Left lung (tissue), 10 donors: ENCODE results near the gene FNDC3B. TPM values are rescaled to one million over a fixed set of nuclear protein-coding genes. Genes with fewer than 3 reads are reported as not detected.

ENCODE experiments used
- ATAC-seq: fragments of 200-7000 bp; cut with Tn5 transposase; one replicate; pipeline ENCODE4 v1.9.1; 2020; ENCODE audit warnings: moderate library complexity
- DNase-seq, 4 donors: peaks; one replicate each; pipeline ENCODE4 v3.0.0-alpha.2; 2013 to 2020
- H3K27ac ChIP-seq, 2 donors: fragments of 200-600 bp; sonication (generic) in 1 of 2; one replicate each; pipeline versions ENCODE4 v1.5.0 to v1.8.0; 2020 to 2021
- H3K27me3 ChIP-seq, 2 donors: fragments of 200-600 bp; sonication (generic) in 1 of 2; one replicate each; pipeline versions ENCODE4 v1.5.0 to v1.8.0; 2020 to 2021
- H3K36me3 ChIP-seq, 2 donors: fragments of 200-600 bp; sonication (generic) in 1 of 2; one replicate each; pipeline versions ENCODE4 v1.5.0 to v1.8.0; 2020 to 2021
- H3K4me1 ChIP-seq, 2 donors: fragments of 200-600 bp; one replicate each; pipeline ENCODE4 v1.8.0; 2021
- H3K4me3 ChIP-seq, 2 donors: fragments of 200-600 bp; sonication (generic) in 1 of 2; one replicate each; pipeline versions ENCODE4 v1.5.0 to v1.8.0; 2020 to 2021; ENCODE audit warnings: mild to moderate bottlenecking in 1 of 2
- H3K9me3 ChIP-seq, 2 donors: fragments of 200-600 bp; sonication (generic) in 1 of 2; one replicate each; pipeline versions ENCODE4 v1.5.0 to v1.8.0; 2020 to 2021
- intact Hi-C, 2 donors: fragments of 100-400 bp; cut with DNase I; formaldehyde crosslinking; loops; one replicate each; pipeline versions ENCODE4 v1.11.2 to v1.14.2; 2022
- polyA plus RNA-seq, 6 donors: library from polyadenylated mRNA; unstranded; fragments of 120-200 nt; gene quantifications; one replicate each; pipeline ENCODE4 v1.2.1, GENCODE V29; 2013; ENCODE audit not compliant: insufficient read length in 6 of 6
- total RNA-seq, 2 donors: library from RNA; stranded (reverse); fragmentation: NEBNext Ultra II Directional; extraction: Animal tissue kit (Norgen Biotek cat#: 25700); gene quantifications; one replicate each; pipeline ENCODE4 v1.2.1, GENCODE V29; 2021
- TF ChIP-seq, protein P1 (sequence below), 2 donors: fragments of 200-600 bp; sonication (generic) in 1 of 2; IDR thresholded peaks; one replicate each; pipeline versions ENCODE4 v1.5.0 to v1.8.0; 2021; ENCODE audit warnings: antibody characterized with exemption in 2 of 2
- donor health status: DM: no; HTN: yes; CAD: no.
- donor health status: DM: no; HTN: no; CAD: no.

Gene FNDC3B
- total and polyA plus RNA-seq, 8 donors: 35.2 to 185 (median 42.3) TPM

GRCh38 chr3:172179680-172180399, 140.5 kb downstream of the FNDC3B start:
- no peaks in the 10 kb centered on the region for H3K36me3 ChIP-seq
- no peak overlapping the region for H3K4me3 ChIP-seq
- H3K27ac ChIP-seq: peak overlapping the region in 1 of 2 donors; percentile 5
- DNase-seq (no peak), ATAC-seq (peak; percentile 8)
- intact Hi-C loops: no loop called here
- no peaks in the 10 kb centered on the region for H3K27me3 ChIP-seq
- TF ChIP-seq, protein P1, sequence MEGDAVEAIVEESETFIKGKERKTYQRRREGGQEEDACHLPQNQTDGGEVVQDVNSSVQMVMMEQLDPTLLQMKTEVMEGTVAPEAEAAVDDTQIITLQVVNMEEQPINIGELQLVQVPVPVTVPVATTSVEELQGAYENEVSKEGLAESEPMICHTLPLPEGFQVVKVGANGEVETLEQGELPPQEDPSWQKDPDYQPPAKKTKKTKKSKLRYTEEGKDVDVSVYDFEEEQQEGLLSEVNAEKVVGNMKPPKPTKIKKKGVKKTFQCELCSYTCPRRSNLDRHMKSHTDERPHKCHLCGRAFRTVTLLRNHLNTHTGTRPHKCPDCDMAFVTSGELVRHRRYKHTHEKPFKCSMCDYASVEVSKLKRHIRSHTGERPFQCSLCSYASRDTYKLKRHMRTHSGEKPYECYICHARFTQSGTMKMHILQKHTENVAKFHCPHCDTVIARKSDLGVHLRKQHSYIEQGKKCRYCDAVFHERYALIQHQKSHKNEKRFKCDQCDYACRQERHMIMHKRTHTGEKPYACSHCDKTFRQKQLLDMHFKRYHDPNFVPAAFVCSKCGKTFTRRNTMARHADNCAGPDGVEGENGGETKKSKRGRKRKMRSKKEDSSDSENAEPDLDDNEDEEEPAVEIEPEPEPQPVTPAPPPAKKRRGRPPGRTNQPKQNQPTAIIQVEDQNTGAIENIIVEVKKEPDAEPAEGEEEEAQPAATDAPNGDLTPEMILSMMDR (IDR thresholded peaks at IDR 0.05): no peak
- peaks cover 13 to 89% of the 10 kb centered on the region in 2 donors for H3K4me1 ChIP-seq
- H3K9me3 ChIP-seq: no peaks in the 10 kb centered on the region

GRCh38 chr3:172180473-172180872, 141.1 kb downstream of the FNDC3B start:
- intact Hi-C loops: no loop called here
- no peaks in the 10 kb centered on the region for H3K36me3 ChIP-seq
- H3K4me3 ChIP-seq: no peak overlapping the region
- TF ChIP-seq, protein P1 (IDR thresholded peaks at IDR 0.05): no peak
- ATAC-seq (no peak), DNase-seq (no peak)
- no peak overlapping the region for H3K27ac ChIP-seq
- H3K4me1 ChIP-seq: peaks cover 13 to 89% of the 10 kb centered on the region in 2 donors
- no peaks in the 10 kb centered on the region for H3K9me3 ChIP-seq
- no peaks in the 10 kb centered on the region for H3K27me3 ChIP-seq

- TF ChIP-seq, protein P1 (IDR thresholded peaks at IDR 0.05): no peak
- intact Hi-C loops: no loop called here
- H3K4me3 ChIP-seq: no peak overlapping the region
- DNase-seq (no peak), ATAC-seq (no peak)
- peak overlapping the region in 1 of 2 donors; percentile 51 for H3K27ac ChIP-seq
- H3K27me3 ChIP-seq: no peaks in the 10 kb centered on the region
- H3K9me3 ChIP-seq: no peaks in the 10 kb centered on the region
- H3K36me3 ChIP-seq: no peaks in the 10 kb centered on the region
- peaks cover 2 to 89% of the 10 kb centered on the region in 2 donors for H3K4me1 ChIP-seq
Measured at GRCh38 chr3:172181932-172182586, 142.7 kb downstream of the FNDC3B start.

- Histone ChIP-seq H3K9me3 (no peaks in the 10 kb centered on the region), H3K4me1 (peaks cover 0 to 83% of the 10 kb centered on the region in 2 donors), H3K27ac (peak overlapping the region in 1 of 2 donors; percentile 51), H3K27me3 (no peaks in the 10 kb centered on the region), H3K4me3 (no peak overlapping the region), H3K36me3 (no peaks in the 10 kb centered on the region)
- DNase-seq: no peak
- ATAC-seq: no peak
- intact Hi-C loops: no loop called here
- TF ChIP-seq, protein P1 (IDR thresholded peaks at IDR 0.05): no peak
Measured at GRCh38 chr3:172182797-172183196, 143.4 kb downstream of the FNDC3B start.

GRCh38 chr3:172184106-172184822, 144.9 kb downstream of the FNDC3B start:
- intact Hi-C loops: no loop called here
- Histone ChIP-seq H3K27ac (no peak overlapping the region), H3K4me1 (peaks cover 0 to 79% of the 10 kb centered on the region in 2 donors), H3K27me3 (no peaks in the 10 kb centered on the region), H3K4me3 (no peak overlapping the region), H3K36me3 (no peaks in the 10 kb centered on the region), H3K9me3 (no peaks in the 10 kb centered on the region)
- no peak for ATAC-seq
- TF ChIP-seq, protein P1 (IDR thresholded peaks at IDR 0.05): no peak
- DNase-seq: no peak
